Epithelial cell of esophagus (primary cell): Measurements from ENCODE around the gene CENPB.
A peak's percentile ranks its signal among the peaks of the same experiment; 100 is the strongest.

ENCODE experiments used
- DNase-seq: peaks from one replicate; pipeline ENCODE4 v3.0.0; 2010; ENCODE audit warnings: low read depth
- H3K4me3 ChIP-seq: 2 replicates; pipeline ENCODE4 v1.5.1; 2011; ENCODE audit warnings: mild to moderate bottlenecking, low read length, control low read depth
- CTCF ChIP-seq: IDR thresholded peaks from 2 replicates; pipeline ENCODE4 v1.5.1; 2011; ENCODE audit warnings: low read depth, mild to moderate bottlenecking, low read length, control low read depth, inconsistent platforms; ENCODE audit not compliant: insufficient read depth; ENCODE audit errors: missing control alignments

Gene CENPB

GRCh38 chr20:3751675-3752385, 34.7 kb downstream of the CENPB start:
- peak; percentile 63 for DNase-seq
- no peak for TF ChIP-seq CTCF
- peak overlapping the region; percentile 18 for H3K4me3 ChIP-seq

GRCh38 chr20:3751305-3751674, 35.2 kb downstream of the CENPB start:
- no peak for TF ChIP-seq CTCF
- DNase-seq, result no peak
- H3K4me3 ChIP-seq, result no peak overlapping the region

- peak; percentile 23 for TF ChIP-seq CTCF
- DNase-seq, result peak; percentile 34
- H3K4me3 ChIP-seq, result peak overlapping the region; percentile 3
Observed at GRCh38 chr20:3749689-3750531, 36.6 kb downstream of the CENPB start.

- no peak for TF ChIP-seq CTCF
- DNase-seq, result no peak
- no peak overlapping the region for H3K4me3 ChIP-seq
Observed at GRCh38 chr20:3749087-3749688, 37.4 kb downstream of the CENPB start.

- TF ChIP-seq CTCF, result no peak
- no peak for DNase-seq
- H3K4me3 ChIP-seq, result no peak overlapping the region
Observed at GRCh38 chr20:3748073-3748472, 38.5 kb downstream of the CENPB start.

GRCh38 chr20:3747471-3747870, 39.1 kb downstream of the CENPB start:
- TF ChIP-seq CTCF, result no peak
- H3K4me3 ChIP-seq, result no peak overlapping the region
- DNase-seq, result no peak
